HG02588 (cell line): ENCODE results near the gene IQCK.

ENCODE experiments used
- ATAC-seq: cut with Tn5 transposase; IDR thresholded peaks from one replicate; pipeline ENCODE4 v1.9.1; 2021; ENCODE audit warnings: mild to moderate bottlenecking, moderate library complexity; ENCODE audit not compliant: unreplicated experiment

Gene IQCK

GRCh38 chr16:19753815-19754643 is 36.0 kb downstream of the IQCK start:
- ATAC-seq = no peak

- ATAC-seq = no peak
Observed at GRCh38 chr16:19754644-19755036, 36.6 kb downstream of the IQCK start.

GRCh38 chr16:19755268-19755667 is 37.2 kb downstream of the IQCK start:
- no peak for ATAC-seq

- ATAC-seq = no peak
Observed at GRCh38 chr16:19757026-19757425, 39.0 kb downstream of the IQCK start.

- ATAC-seq = no peak
Observed at GRCh38 chr16:19757762-19758595, 39.9 kb downstream of the IQCK start.

- no peak for ATAC-seq
Observed at GRCh38 chr16:19760356-19761060, 42.4 kb downstream of the IQCK start.

- no peak for ATAC-seq
Observed at GRCh38 chr16:19765860-19766553, 47.9 kb downstream of the IQCK start.

GRCh38 chr16:19766554-19766884 is 48.4 kb downstream of the IQCK start:
- no peak for ATAC-seq

GRCh38 chr16:19766988-19767387 is 48.9 kb downstream of the IQCK start:
- no peak for ATAC-seq

- no peak for ATAC-seq
Observed at GRCh38 chr16:19767497-19767896, 49.4 kb downstream of the IQCK start.

GRCh38 chr16:19769239-19769638 is 51.2 kb downstream of the IQCK start:
- ATAC-seq = no peak

GRCh38 chr16:19771040-19771439 is 53.0 kb downstream of the IQCK start:
- no peak for ATAC-seq

- no peak for ATAC-seq
Observed at GRCh38 chr16:19771796-19772195, 53.7 kb downstream of the IQCK start.

GRCh38 chr16:19774024-19774423 is 56.0 kb downstream of the IQCK start:
- no peak for ATAC-seq

GRCh38 chr16:19776147-19776546 is 58.1 kb downstream of the IQCK start:
- no peak for ATAC-seq

- no peak for ATAC-seq
Observed at GRCh38 chr16:19776565-19776964, 58.5 kb downstream of the IQCK start.

GRCh38 chr16:19780321-19780720 is 62.2 kb downstream of the IQCK start:
- ATAC-seq = no peak

GRCh38 chr16:19781226-19781625 is 63.2 kb downstream of the IQCK start:
- ATAC-seq = no peak

GRCh38 chr16:19783363-19784182 is 65.5 kb downstream of the IQCK start:
- no peak for ATAC-seq

- no peak for ATAC-seq
Observed at GRCh38 chr16:19784183-19784736, 66.2 kb downstream of the IQCK start.
